Fibroblast of peridontal ligament (primary cell): ENCODE data around the gene SAMD9.
"Not testable (repeated sequence)": the region's sequence is repeated elsewhere in the genome, so short reads cannot be mapped to it uniquely, and the experiment has no call there.

ENCODE experiments used
- DNase-seq: peaks from one replicate; pipeline ENCODE4 v3.0.0-alpha.2; 2010; ENCODE audit errors: extremely low read depth

Gene SAMD9

DNA sequence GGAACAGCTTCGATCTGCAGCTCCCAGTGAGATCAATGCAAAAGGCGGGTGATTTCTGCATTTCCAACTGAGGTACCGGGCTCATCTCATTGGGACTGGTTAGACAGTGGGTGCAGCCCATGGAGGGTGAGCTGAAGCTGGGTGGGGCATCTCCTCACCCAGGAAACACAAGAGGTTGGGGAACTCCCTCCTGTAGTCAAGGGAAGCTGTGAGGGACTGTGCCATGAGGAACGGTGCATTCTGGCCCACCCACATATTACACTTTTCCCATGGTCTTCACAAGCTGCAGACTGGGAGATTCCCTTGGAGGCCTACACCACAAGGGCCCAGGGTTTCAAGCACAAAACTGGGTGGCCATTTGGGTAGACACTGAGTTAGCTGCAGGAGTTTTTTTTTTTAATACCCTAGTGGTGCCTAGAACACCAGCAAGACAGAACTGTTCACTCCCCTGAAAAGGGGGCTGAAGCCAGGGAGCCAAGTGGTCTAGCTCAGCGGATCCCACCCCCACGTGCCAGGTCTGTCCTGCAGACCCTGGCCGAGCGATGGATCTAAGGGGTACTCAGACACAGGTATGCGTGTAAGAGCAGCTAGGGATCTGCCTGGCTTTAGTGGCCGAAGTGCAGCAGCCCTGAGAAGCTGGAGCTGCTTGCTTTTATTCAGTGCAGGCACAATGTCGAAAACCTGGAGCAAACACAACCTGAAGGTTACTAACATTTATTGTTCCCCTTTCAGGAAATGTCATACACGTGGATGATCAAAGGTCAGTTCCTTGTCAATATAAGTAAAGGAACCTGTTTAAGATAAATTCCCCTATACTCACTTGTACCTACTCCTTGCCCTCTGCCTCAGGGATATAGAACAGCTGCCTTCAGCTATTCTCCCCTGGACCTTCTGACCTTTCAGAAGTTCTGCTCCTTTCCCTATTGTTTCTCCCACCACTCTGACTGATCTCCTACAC, 3.1 kb upstream of the SAMD9 start:
- no peak for DNase-seq

DNA sequence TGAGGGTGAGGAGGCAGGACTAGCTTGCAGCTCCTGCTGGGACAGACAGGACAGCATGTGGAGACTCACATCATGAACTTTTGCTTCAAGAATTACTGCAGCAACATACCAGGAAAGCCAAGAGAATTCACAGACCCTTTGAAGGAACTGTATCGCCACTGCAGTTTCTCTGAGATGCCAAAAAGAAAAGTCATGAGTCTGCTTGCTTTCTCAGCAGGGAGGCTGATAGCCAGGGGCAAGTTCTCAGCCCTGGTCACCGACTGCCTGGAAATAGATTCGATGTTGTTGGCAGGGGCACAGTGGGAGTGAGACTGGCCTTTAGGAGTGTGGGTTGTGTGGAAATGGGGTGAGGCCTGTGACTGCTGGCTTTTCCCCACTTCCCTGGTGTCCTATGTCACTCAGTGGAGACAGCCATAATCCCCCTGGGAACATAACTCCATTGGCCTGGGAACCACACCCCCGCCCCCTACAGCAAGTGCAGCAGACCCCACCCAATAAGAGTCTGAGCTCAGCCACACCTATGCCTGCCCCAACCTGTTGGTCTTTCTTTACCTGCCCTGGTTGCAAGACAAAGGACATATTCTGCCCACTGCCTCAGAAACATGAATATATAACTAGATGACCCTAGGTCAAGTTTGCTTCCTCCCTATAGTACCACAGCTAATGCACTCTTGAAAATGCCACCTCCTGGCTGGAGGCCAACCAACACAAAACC, 1.6 kb upstream of the SAMD9 start:
- peak; percentile 8 for DNase-seq

DNA sequence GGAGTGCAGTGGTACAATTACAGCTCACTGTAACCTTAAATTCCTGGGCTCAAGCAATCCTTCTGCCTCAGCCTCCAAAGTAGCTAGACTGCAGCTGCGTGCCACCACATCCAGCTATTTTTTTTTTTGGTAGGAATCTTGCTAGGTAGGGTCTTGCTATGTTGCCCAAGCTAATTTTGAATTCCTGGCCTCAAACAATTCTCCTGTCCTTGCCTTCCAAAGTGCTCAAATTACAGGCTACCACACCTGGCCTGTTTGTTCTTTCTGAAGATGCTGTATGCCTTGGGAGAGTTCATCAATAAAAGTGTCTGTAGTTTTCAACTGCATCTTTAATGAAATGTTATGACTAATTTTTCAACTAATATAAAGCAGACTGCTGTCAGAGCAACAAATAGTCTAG, 452 bp downstream of the SAMD9 start:
- DNase-seq = peak; percentile 4

DNA sequence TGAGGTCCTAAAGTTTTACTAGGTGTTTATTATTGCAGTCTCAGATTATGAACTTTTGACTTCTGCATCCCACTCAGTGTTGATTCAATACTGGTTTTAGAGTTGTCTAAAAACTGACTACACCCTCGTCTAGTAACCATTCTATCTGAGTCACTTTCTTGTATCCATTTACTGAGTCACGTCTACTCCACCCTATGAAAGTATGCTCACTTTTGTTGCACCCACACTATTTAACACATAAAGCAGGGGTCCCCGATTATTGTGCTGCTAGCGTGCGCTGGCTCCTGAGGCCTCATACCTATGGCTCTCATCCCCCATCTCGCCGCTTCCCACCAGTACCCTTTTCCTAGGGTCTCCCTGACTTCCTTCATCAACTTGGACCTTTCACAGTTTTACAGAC, 2.0 kb downstream of the SAMD9 start:
- DNase-seq = peak; percentile 66

DNA sequence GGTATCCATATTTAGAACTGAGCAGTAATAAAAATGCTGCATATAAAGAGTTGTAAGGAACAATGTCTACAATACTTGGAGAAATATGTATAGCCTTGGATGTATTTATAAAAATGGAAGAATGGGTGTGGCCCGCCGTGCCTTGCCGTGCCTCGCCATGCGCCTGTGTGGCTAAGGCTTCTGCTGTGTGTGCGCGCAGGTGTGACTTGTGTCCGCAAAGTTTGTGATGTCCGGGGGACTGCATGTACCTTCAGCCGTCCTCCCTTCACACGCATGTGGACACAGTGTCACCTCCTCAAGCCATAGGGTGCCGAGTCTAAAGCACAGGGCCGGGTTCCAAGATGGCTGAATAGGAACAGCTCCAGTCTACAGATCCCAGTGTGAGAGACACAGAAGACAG, 9.8 kb downstream of the SAMD9 start:
- DNase-seq = no peak

DNA sequence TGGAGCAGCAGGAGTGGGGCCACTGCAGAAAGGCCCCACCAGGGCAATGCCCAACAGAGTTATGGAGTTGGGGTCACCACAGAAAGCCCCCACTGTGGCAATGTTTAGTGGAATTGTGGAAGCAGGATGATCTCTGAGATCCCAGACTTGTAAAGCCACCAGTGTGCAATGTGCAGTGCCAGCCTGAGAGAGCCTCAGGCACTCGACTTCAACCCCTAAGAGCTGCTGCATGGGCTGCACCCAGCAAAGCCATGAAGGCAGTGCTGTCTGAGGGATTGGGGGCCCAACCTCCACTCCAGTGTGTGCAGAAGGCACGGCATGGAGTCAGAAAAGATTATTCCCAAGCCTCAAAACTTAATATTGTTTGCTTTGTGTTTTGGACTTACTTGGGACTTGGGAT, 20.4 kb downstream of the SAMD9 start:
- no peak for DNase-seq

DNA sequence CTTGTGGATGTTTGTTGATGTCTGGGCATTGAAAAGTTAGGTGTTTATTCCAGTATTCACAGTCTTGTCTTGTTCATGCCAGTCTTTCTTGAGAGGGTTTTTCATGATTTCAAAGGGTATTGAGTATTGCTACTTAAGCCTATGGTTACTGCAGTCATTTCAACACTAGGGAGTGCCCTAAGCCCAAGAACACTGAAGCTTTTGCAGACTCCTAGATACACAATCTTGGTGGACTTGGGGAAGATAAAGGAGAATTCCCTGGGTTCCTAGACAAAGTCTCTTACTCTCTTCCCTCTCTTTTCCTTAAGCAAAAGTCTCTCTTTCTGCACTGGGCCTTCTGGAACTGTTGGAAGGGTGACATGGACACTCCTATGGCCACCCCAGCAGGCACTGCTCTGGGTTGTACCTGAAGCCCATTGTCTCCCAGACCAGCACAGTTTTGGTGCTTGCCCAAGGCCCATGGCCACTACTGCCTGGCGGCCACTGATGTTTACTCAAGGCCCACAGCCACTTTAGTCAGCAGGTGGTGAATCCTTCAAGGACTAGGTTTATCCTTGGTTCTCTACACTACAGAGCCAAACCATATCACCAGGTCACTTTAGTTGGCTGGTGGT, 24.9 kb downstream of the SAMD9 start:
- peak; percentile 78 for DNase-seq

DNA sequence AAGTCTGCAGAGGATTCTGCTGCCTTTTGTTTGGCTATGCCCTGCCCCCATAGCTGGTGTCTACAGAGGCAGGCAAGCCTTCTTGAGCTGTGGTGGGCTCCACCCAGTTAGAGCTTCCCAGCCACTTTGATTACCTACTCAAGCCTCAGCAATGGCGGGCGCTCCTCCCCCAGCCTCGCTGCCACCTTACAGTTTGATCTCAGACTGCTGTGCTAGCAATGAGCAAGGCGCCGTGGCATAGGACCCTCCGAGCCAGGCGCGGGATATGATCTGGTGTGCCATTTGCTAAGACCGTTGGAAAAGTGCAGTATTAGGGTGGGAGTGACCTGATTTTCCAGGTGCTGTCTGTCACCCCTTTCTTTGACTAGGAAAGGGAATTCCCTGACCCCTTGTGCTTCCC, 44.4 kb downstream of the SAMD9 start:
- not testable (repeated sequence) for DNase-seq

DNA sequence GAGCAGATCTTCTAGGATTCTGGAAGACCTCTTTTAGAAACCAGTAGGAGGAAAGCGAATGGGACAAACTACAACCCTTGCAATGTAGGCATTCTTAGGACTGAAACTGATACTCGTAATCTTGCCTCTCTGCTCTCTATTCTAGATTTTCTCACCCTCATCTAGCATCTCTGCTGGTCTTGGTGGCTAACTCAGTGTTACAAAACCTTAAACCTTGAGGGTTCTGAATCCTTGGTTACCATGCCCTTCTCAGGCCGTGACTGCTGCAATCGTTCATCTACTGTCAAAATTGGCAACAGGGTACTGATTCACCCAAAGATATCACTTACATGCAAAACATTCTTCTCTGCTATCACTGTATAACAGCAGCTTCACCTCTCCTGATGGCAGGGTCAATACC, 55.2 kb downstream of the SAMD9 start:
- DNase-seq = no peak

DNA sequence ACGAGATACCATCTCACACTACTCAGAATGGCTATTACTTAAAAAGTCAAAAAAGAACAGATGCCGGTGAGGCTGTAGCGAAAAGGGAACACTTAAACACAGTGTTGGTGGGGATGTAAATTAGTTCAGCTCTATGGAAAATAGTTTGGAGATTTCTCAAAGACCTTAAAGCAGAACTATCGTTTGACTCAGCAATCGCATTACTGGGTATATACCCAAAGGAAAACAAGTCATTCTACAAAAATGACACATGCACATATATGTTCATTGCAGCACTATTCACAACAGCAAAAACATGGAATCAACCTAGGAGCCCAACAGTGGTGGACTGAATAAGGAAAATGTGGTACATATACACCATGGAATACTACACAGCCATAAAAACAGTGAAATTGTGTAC, 56.9 kb downstream of the SAMD9 start:
- no peak for DNase-seq

DNA sequence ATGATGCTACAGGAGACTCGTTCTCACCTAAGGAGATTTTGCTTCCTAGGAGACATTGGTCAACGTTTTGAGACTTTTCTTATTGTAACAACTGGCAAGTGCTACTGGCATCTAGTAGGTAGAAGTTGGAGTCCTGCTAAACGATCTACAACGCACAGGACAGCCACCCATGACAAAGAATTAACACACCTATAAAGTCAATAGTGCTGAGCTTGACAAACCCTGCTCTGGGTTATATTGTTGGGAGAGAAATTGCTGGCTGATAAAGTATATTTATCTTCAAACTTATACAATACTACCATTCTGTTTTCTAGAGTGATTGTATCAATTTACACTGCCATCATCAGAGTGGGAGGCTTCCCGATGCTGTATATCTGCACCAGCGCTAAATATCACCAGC, 57.8 kb downstream of the SAMD9 start:
- DNase-seq = no peak

DNA sequence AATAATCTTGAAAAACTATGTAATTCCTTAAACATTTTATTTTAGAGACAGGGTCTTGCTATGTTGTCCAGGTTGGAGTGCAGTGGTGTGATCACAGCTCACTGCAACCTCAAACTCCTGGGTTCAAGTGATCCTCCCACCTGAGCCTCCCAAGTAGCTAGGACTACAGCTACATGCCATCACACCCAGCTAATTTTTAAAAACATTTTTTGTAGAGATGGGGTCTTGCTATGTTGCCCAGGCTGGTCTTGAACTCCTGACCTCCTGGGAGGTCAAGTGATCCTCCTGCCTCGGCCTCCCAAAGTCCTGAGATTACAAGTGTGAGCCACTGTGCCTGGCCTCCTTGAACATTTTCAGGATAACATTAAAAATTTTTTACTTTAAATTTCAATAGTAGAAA, 61.2 kb downstream of the SAMD9 start:
- DNase-seq = not testable (repeated sequence)

DNA sequence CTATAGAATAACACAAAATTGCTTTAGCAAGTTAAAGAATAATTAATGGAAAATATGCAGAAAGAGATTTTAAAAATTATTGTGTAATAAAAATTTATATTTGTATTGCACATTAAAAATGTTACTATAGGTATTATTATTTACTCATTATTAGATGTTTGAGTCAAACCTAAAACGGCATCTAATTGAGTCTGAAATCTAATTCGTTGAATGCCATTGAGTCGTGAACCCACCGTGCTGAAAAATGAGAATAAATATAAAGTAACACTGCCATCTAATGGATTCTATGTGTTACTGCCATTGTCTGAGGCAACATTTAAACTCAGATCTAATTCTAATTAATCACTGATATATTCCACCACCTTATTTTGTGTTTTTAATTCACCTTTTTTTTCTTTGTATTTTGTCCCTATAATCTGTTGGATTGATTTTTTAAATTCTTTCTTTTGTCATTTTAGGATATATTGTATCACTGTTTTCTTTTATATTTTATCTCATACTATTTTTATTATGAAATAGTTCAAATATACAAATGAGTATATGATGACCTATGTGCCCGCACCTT, 62.2 kb downstream of the SAMD9 start:
- DNase-seq = peak; percentile 75

DNA sequence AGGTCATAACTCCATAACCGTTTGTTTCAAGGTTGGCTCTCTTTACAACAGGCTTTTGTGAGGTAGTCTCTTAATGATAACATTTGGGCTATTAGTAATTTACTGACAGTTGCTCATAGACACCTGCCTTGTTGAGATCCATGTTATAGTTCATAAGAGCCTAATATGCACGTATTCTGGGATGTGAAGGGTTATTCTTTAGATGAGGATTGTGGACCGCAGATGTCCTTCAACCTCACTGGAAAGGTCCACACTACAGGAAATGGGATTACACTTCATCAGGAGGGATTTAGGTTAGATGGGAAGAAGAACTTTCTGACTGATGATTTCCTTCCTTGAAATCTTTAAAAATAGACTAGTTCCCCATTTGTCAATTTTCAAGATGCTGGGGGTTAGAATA, 62.8 kb downstream of the SAMD9 start:
- DNase-seq = peak; percentile 7

DNA sequence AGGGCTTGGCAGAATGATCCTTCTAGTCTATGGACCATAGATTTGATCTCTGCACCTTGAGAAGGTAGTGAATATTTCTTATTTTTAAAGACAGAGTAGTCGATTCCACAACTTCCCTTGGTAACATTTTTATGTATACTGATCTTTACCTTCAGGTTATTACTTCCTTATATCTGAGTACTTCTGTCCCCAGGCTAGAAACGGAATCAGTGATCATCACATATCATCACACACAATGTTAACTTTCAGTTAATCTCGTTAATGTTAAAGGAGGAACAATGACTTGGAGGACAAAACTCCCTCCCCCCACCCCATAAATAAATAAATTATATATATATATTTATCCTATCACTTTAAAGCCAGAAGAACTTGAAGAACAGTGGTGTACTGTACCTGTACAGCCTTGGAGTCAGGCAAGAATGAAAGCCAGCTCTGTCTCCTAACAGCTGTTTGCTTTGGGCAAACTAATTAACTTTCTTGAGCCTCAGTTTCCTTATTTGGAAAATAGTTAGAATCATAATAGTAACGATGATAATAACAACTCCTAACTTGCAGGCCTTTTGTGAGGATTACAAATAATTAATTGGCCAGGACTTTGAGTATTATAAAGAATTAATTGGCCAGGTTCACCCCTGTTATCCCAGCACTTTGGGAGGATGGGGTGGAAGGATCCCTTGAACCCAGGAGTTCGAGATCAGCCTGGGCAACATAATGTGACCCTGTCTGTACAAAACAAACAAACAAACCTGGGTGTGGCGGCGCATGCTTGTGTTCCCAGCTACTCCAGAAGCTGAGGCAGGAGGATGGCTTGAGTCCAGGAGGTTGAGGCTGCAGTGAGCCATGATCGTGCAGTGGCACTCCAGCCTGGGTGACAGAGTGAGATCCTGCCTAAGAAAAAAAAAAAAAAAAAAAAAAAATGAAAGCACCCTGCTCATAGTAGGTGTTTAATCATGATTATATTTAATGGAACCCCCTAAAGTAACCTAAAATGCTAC, 63.5 kb downstream of the SAMD9 start:
- no peak for DNase-seq

DNA sequence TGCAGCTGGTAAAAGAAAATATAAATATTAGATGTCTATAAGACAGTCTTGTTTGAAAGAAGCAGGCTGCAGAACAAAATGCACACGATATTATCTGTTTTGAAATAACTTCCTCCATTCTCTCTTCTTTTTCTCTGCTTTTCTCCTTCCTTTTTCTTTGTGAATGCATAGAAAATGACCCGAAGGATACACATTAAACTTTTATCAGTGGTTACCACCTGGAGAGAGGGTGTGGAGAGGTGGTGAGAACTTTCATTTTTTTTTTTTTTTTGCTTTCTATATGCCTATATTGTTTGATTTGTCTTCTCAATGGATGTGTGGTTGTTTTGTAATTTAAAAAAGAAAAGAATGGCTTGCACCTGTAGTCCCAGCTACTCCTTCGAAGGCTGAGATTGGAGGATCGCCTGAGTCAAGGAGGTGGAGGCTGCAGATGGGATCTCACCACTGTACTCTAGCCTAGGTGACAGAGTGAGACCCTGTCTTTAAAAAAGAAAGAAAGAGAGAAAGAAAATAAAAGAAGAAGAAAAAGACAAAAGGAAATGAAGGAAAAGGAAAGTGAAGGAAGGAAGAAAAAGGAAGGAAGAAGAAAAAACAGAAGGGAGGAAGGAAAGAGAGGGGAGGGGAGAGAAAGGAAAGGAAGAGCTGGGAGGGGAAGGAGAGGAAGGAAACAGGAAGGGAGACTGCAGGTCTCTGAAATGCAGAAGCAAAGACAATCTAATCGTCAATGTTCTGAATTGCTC, 64.4 kb downstream of the SAMD9 start:
- DNase-seq = no peak

DNA sequence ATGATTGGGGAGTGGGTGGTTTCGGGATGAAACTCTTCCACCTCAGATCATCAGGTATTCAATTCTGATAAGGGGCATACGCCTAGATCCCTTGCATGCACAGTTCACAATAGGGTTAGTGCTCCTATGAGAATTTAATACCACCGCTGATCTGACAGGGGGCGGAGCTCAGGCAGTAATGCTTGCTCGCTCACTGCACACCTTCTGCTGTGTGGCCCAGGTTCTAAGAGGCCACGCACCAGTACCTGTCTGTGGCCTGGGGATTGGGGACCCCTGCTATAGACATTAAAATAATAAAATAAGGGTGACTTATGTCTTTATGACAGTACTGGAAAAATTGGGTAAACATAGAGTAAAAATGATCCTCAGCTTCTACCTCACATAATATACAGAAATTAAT, 66.1 kb downstream of the SAMD9 start:
- DNase-seq = no peak
